Right atrium auricular region (tissue), 2 donors: ENCODE data around the gene MMP24OS. TPM values are rescaled to one million over a fixed set of nuclear protein-coding genes. Genes with fewer than 3 reads are reported as not detected.

Experiments used
- DNase-seq: peaks from one replicate; pipeline ENCODE4 v3.0.0-alpha.2; 2019; ENCODE audit warnings: low spot score
- H3K27ac ChIP-seq, 2 donors: fragments of 200-600 bp; sonication (generic); 1 replicate in 1 of 2; 2 replicates in 1 of 2; pipeline ENCODE4 v1.5.1; 2016 to 2019
- H3K27me3 ChIP-seq, 2 donors: fragments of 200-600 bp; sonication (generic); one replicate each; pipeline versions ENCODE4 v1.5.1 to v1.6.0; 2017 to 2019
- H3K36me3 ChIP-seq: fragments of 200-600 bp; sonication (generic); one replicate; pipeline ENCODE4 v1.5.1; 2016
- H3K4me1 ChIP-seq, 2 donors: fragments of 200-600 bp; sonication (generic); one replicate each; pipeline versions ENCODE4 v1.5.1 to v1.6.0; 2017 to 2019
- H3K4me3 ChIP-seq, 2 donors: fragments of 200-600 bp; sonication (generic); 1 replicate in 1 of 2; 2 replicates in 1 of 2; pipeline ENCODE4 v1.5.1; 2017 to 2019; ENCODE audit warnings: mild to moderate bottlenecking in 1 of 2, moderate library complexity in 1 of 2
- H3K9me3 ChIP-seq, 2 donors: fragments of 200-600 bp; sonication (generic); one replicate each; pipeline ENCODE4 v1.5.1; 2019
- CTCF ChIP-seq, 2 donors: fragments of 200-600 bp; sonication (generic); IDR thresholded peaks; one replicate each; pipeline ENCODE4 v1.5.1; 2019; ENCODE audit warnings: antibody characterized with exemption in 2 of 2
- total RNA-seq, 2 donors: library from RNA; depleted of rRNA; stranded (reverse); fragments of >200 nt; gene quantifications; one replicate each; pipeline ENCODE4 v1.1.0, GENCODE V29; 2016

MMP24OS gene
- total RNA-seq, 2 donors from 2014 or later = 11.9 to 24.2 TPM

- Histone ChIP-seq H3K4me1 (peaks cover 0 to 11% of the 10 kb centered on the region in 2 donors), H3K9me3 (no peaks in the 10 kb centered on the region), H3K27me3 (no peaks in the 10 kb centered on the region), H3K4me3 (no peak overlapping the region), H3K27ac (no peak overlapping the region), H3K36me3 (no peaks in the 10 kb centered on the region)
- no peak for DNase-seq
- no peak for TF ChIP-seq CTCF (IDR thresholded peaks at IDR 0.05)
Observed at GRCh38 chr20:35320396-35321126, 42.6 kb upstream of the MMP24OS start.

- H3K27ac ChIP-seq = no peak overlapping the region
- no peaks in the 10 kb centered on the region for H3K27me3 ChIP-seq
- no peak for TF ChIP-seq CTCF (IDR thresholded peaks at IDR 0.05)
- no peak for DNase-seq
- no peak overlapping the region for H3K4me3 ChIP-seq
- peaks cover 0 to 11% of the 10 kb centered on the region in 2 donors for H3K4me1 ChIP-seq
- no peaks in the 10 kb centered on the region for H3K36me3 ChIP-seq
- no peaks in the 10 kb centered on the region for H3K9me3 ChIP-seq
Observed at GRCh38 chr20:35319871-35320197, 41.9 kb upstream of the MMP24OS start.

- H3K27ac ChIP-seq = peak overlapping the region in 1 of 2 donors; percentile 49
Observed at GRCh38 chr20:35319192-35319870, 41.4 kb upstream of the MMP24OS start.

GRCh38 chr20:35318502-35319157, 40.7 kb upstream of the MMP24OS start:
- Histone ChIP-seq H3K9me3 (no peaks in the 10 kb centered on the region), H3K36me3 (no peaks in the 10 kb centered on the region), H3K4me3 (no peak overlapping the region), H3K27me3 (no peaks in the 10 kb centered on the region), H3K27ac (peak overlapping the region; percentile 15 to 49), H3K4me1 (peaks cover 0 to 11% of the 10 kb centered on the region in 2 donors)
- no peak for DNase-seq
- no peak for TF ChIP-seq CTCF (IDR thresholded peaks at IDR 0.05)

More at GRCh38 chr20:35319192-35319870, 41.4 kb upstream of the MMP24OS start:
- H3K4me1 ChIP-seq = peaks cover 0 to 11% of the 10 kb centered on the region in 2 donors
- no peaks in the 10 kb centered on the region for H3K9me3 ChIP-seq
- no peaks in the 10 kb centered on the region for H3K27me3 ChIP-seq
- no peak overlapping the region for H3K4me3 ChIP-seq
- H3K36me3 ChIP-seq = no peaks in the 10 kb centered on the region
- DNase-seq = no peak
- no peak for TF ChIP-seq CTCF (IDR thresholded peaks at IDR 0.05)

- H3K4me1 ChIP-seq = peaks cover 0 to 11% of the 10 kb centered on the region in 2 donors
- peak overlapping the region in 1 of 2 donors; percentile 49 for H3K27ac ChIP-seq
- no peak for TF ChIP-seq CTCF (IDR thresholded peaks at IDR 0.05)
- no peak overlapping the region for H3K4me3 ChIP-seq
- H3K36me3 ChIP-seq = no peaks in the 10 kb centered on the region
- no peaks in the 10 kb centered on the region for H3K27me3 ChIP-seq
- no peaks in the 10 kb centered on the region for H3K9me3 ChIP-seq
- no peak for DNase-seq
Observed at GRCh38 chr20:35317416-35318210, 39.7 kb upstream of the MMP24OS start.
